ENCODE results near the gene HEPACAM2. TPM values are rescaled to one million over a fixed set of nuclear protein-coding genes. Genes with fewer than 3 reads are reported as not detected.

Gene HEPACAM2
- 2.7 TPM for total RNA-seq

GRCh38 chr7:93226310-93226709 is at the start of gene HEPACAM2:
Gene HEPACAM2, minus strand, starts transcription at chr7:93226469.

GRCh38 chr7:93231799-93232672 is 5.8 kb upstream of the HEPACAM2 start, which contains the start of gene VPS50:
Gene VPS50, plus strand, starts transcription at chr7:93232366. Its CDS starts 102 bp downstream, at chr7:93232468.

GRCh38 chr7:93148144-93148543 is 78.1 kb downstream of the HEPACAM2 start, which contains the start of gene SAMD9L:
Gene SAMD9L, minus strand, starts transcription at chr7:93148385. Its CDS starts 12,414 bp downstream, at chr7:93135971.

Other genes starting within 250 kb of the HEPACAM2 start
- 7.4 TPM for gene SAMD9, start 108.5 kb downstream of the HEPACAM2 start, total RNA-seq
- gene SAMD9L, start 78.1 kb downstream of the HEPACAM2 start, total RNA-seq, result 6.0 TPM
- 43.0 TPM for gene VPS50, start 5.9 kb upstream of the HEPACAM2 start, total RNA-seq